Measurements from ENCODE around the gene RBM26. TPM values are rescaled to one million over a fixed set of nuclear protein-coding genes. Genes with fewer than 3 reads are reported as not detected.

Gene RBM26
- total and polyA plus RNA-seq, 2 of the 4 experiments (the other 2 are of a cell fraction), result 17.6 to 18.1 TPM

DNA sequence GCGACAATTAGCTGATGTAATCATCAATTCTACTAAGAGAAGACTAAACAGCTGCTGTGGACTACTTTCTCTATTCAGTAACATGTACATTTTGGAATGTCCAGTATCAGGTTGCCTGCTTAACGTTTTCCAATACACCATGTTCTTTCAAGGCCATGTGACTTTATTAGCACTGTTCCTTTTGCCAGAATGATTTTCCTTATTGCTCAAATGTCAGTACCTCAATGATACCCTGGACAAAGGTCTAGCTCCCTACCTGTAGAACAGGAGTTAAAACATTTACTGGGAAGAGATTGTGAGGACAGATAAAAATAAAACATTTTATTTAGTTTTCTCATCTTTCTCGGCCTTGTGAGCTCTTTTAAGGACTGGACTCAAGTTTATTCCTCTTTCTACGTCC is 3.8 kb upstream of the RBM26 start:
- no peak overlapping the region for H2AFZ ChIP-seq (replicated peaks; ENCODE audit: low read length, poor library complexity)
- dilution Hi-C loops (cut with HindIII; ENCODE audit: low sequenced_read_pairs, unreplicated experiment), result no loop called here
- H3K4me1 ChIP-seq (ENCODE audit: control insufficient read depth, insufficient read depth, low read length), result no peaks in the 10 kb centered on the region
- H4K8ac ChIP-seq (ENCODE audit: low read depth in 2 of 2, low read length in 2 of 2), result no peak overlapping the region
- WGBS, 2 experiments (ENCODE audit: extremely low coverage in 2 of 2, insufficient read length in 1 of 2), result 60% methylated on average over 1 of the region's 4 CpGs; no CpG with 5 or more reads in 1 of the 2 experiments
- no peaks in the 10 kb centered on the region for H3K36me3 ChIP-seq (ENCODE audit: control insufficient read depth, insufficient read depth, low read length)
- DNase-seq (no peak), ATAC-seq (ENCODE audit: low read depth) (no peak)
- no peak overlapping the region for H4K5ac ChIP-seq (ENCODE audit: low read depth, low read length)
- no peak overlapping the region for H3K4me2 ChIP-seq (ENCODE audit: low read depth, low read length)
- no peak overlapping the region for H3K56ac ChIP-seq (ENCODE audit: extremely low read depth, insufficient read depth, low read length)
- no peak overlapping the region for H3K14ac ChIP-seq (replicated peaks; ENCODE audit: low read depth, low read length)
- H3K27me3 ChIP-seq (ENCODE audit: control insufficient read depth, insufficient read depth, low read length), result no peaks in the 10 kb centered on the region
- H2BK20ac ChIP-seq (ENCODE audit: low read depth, low read length), result no peak overlapping the region
- no peak for TF ChIP-seq CHD1 (IDR thresholded peaks at IDR 0.05; ENCODE audit: low read depth, low read length)
- H3K23ac ChIP-seq (ENCODE audit: low read depth, low read length), result no peak overlapping the region
- BruUV-seq (replicated peaks), result no TSS peak
- CTCF ChIA-PET, result no interaction called here
- no peak overlapping the region for H3K4me3 ChIP-seq (ENCODE audit: insufficient read depth, low read depth, low read length)
- no peak overlapping the region for H2BK15ac ChIP-seq (ENCODE audit: low read depth, low read length)
- H3K9me1 ChIP-seq (ENCODE audit: insufficient read depth, low read length), result 0 out of 2 replicates have a peak, but pooled peaks cover under 1% of the 10 kb centered on the region
- H3K18ac ChIP-seq (ENCODE audit: low read depth, low read length), result no peak overlapping the region
- H2AK5ac ChIP-seq (ENCODE audit: low read depth, low read length), result no peak overlapping the region
- no peak overlapping the region for H2AK9ac ChIP-seq (replicated peaks; ENCODE audit: low read depth, low read length, poor library complexity)
- H4K91ac ChIP-seq (ENCODE audit: insufficient read depth, low read depth, low read length), result no peak overlapping the region
- POLR2A ChIA-PET (ENCODE audit: unreplicated experiment), result no interaction called here
- no peak overlapping the region for H3K9ac ChIP-seq (ENCODE audit: low read depth, low read length)
- in situ Hi-C loops (cut with MboI; ENCODE audit: low sequenced_read_pairs), result loop anchor here (25.0 kb wide), 1 partner anchor 927 kb away; the partner anchor contains the start of gene SPRY2
- H3K79me1 ChIP-seq (ENCODE audit: low read depth in 1 of 2, low read length in 2 of 2), result peaks cover 10 to 17% of the 10 kb centered on the region in 2 experiments
- H3K4ac ChIP-seq (ENCODE audit: low read depth, low read length), result no peak overlapping the region
- H4K20me1 ChIP-seq (ENCODE audit: insufficient read depth, low read length), result peaks cover 4% of the 10 kb centered on the region; the same call in 1 of the 2 replicates
- no peak overlapping the region for H3K27ac ChIP-seq (ENCODE audit: insufficient read depth, low read length)
- intact Hi-C loops (cut with micrococcal nuclease), result no loop called here
- H2BK5ac ChIP-seq (ENCODE audit: low read depth, low read length, poor library complexity, severe bottlenecking), result no peak overlapping the region
- H3K9me3 ChIP-seq (ENCODE audit: control insufficient read depth, insufficient read depth, low read length), result no peaks in the 10 kb centered on the region
- no peak overlapping the region for H2BK120ac ChIP-seq (ENCODE audit: low read depth, low read length)

All from IMR-90 (cell line).